ENCODE data around the gene PI3. TPM values are rescaled to one million over a fixed set of nuclear protein-coding genes. Genes with fewer than 3 reads are reported as not detected.
"Not testable (repeated sequence)": the region's sequence is repeated elsewhere in the genome, so short reads cannot be mapped to it uniquely, and the experiment has no call there.

Gene PI3
- total and polyA plus RNA-seq, 2 of the 8 experiments (the other 6 are each of a cell fraction or from before 2014, with no cell fraction given): not detected

GRCh38 chr20:45154183-45154582 is 20.5 kb upstream of the PI3 start (continued):
- TF ChIP-seq RAD21 (IDR thresholded peaks at IDR 0.05 in 1 of 2, conservative IDR thresholded peaks at IDR 0.05 in 1 of 2; ENCODE audit: low read depth in 2 of 2, low read length in 2 of 2): peak; percentile 41 to 57
- no peak for TF ChIP-seq KDM5A (IDR thresholded peaks at IDR 0.05; ENCODE audit: low read length)
- TF ChIP-seq FOSL1 (IDR thresholded peaks at IDR 0.05; ENCODE audit: insufficient read depth, low read depth, low read length): no peak
- TF ChIP-seq POU5F1 (IDR thresholded peaks at IDR 0.05; ENCODE audit: low read depth, low read length): no peak
- no peak for TF ChIP-seq MAFK (IDR thresholded peaks at IDR 0.05; ENCODE audit: low read depth, low read length)

- H3K27ac ChIP-seq (ENCODE audit: low read depth, low read length); H3K9me3 ChIP-seq (ENCODE audit: insufficient read depth in 2 of 2, low read depth in 1 of 2, low read length in 1 of 2); H4K5ac ChIP-seq (ENCODE audit: insufficient read length, low read depth, low read length); H3K4me2 ChIP-seq (ENCODE audit: insufficient read depth in 1 of 2, low read depth in 2 of 2, low read length in 2 of 2); H3K23ac ChIP-seq (ENCODE audit: insufficient read length); DNase-seq (ENCODE audit: low read depth in 1 of 2, low spot score in 2 of 2); H2BK15ac ChIP-seq (ENCODE audit: low read length); H3K79me2 ChIP-seq (ENCODE audit: control insufficient read depth in 1 of 2, insufficient read depth in 2 of 2, low read length in 2 of 2); H2BK5ac ChIP-seq (ENCODE audit: low read depth, low read length); H3K4ac ChIP-seq (replicated peaks; ENCODE audit: insufficient read length, low read depth, low read length); H3K18ac ChIP-seq (ENCODE audit: extremely low read depth, low read length); H3K36me3 ChIP-seq (ENCODE audit: control insufficient read depth in 2 of 4, insufficient read depth in 4 of 4, low read length in 3 of 4); H2AK5ac ChIP-seq (ENCODE audit: low read depth, low read length); H3K27me3 ChIP-seq (replicated peaks in 1 of 4; ENCODE audit: control insufficient read depth in 3 of 4, extremely low read depth in 1 of 4, insufficient read depth in 3 of 4, low read length in 3 of 4); H3K23me2 ChIP-seq (ENCODE audit: low read depth, low read length); H4K91ac ChIP-seq (replicated peaks; ENCODE audit: insufficient read length, low read length); H3K9ac ChIP-seq (replicated peaks in 1 of 4; ENCODE audit: extremely low read depth in 1 of 4, low read depth in 3 of 4, low read length in 3 of 4); H4K8ac ChIP-seq (ENCODE audit: extremely low read depth, insufficient read depth, low read length); FAIRE-seq; H3K56ac ChIP-seq (replicated peaks; ENCODE audit: insufficient read length, low read depth, low read length); H3K4me3 ChIP-seq (ENCODE audit: extremely low read depth in 1 of 4, insufficient read depth in 2 of 4, low read depth in 3 of 4, low read length in 4 of 4); H4K20me1 ChIP-seq (replicated peaks in 1 of 2; ENCODE audit: control insufficient read depth in 1 of 2, insufficient read depth in 2 of 2, low read length in 2 of 2); H2BK20ac ChIP-seq (ENCODE audit: low read length); H2AFZ ChIP-seq (ENCODE audit: low read length); POLR2A ChIA-PET (ENCODE audit: partially characterized antibody); H3K4me1 ChIP-seq (replicated peaks in 1 of 4; ENCODE audit: control insufficient read depth in 3 of 4, insufficient read depth in 4 of 4, low read length in 3 of 4); H2BK120ac ChIP-seq (replicated peaks; ENCODE audit: low read depth, low read length); H2BK12ac ChIP-seq (ENCODE audit: low read depth, low read length); H3K14ac ChIP-seq (ENCODE audit: insufficient read length); H3K79me1 ChIP-seq (ENCODE audit: low read depth, low read length): not testable (repeated sequence)
- CTCF ChIA-PET (ENCODE audit: partially characterized antibody): interaction anchor here (0.6 kb wide), 1 partner anchor 14 kb away, joined by 5 read pairs; no protein-coding TSS in a partner anchor
- 84% methylated on average over 1 of the region's 1 CpG; no CpG with 5 or more reads in 1 of the 2 experiments for WGBS, 2 experiments (ENCODE audit: extremely low coverage in 1 of 2, insufficient coverage in 1 of 2, insufficient read length in 1 of 2, insufficient replicate concordance in 2 of 2, low coverage in 1 of 2, low lambda C conversion rate in 2 of 2, missing lambda C conversion rate in 1 of 2)
Measured at GRCh38 chr20:45154794-45155193, 19.9 kb upstream of the PI3 start.
